ENCODE results near the gene CFAP53. TPM values are rescaled to one million over a fixed set of nuclear protein-coding genes. Genes with fewer than 3 reads are reported as not detected.
"Not testable (repeated sequence)": the region's sequence is repeated elsewhere in the genome, so short reads cannot be mapped to it uniquely, and the experiment has no call there.

Gene CFAP53
- total and polyA plus RNA-seq, 9 donors: 0.11 to 0.57 (median 0.30) TPM

- DNase-seq: no peak
Observed at GRCh38 chr18:50231621-50232020, 34.7 kb downstream of the CFAP53 start.

GRCh38 chr18:50220249-50220648 is 46.0 kb downstream of the CFAP53 start:
- not testable (repeated sequence) for H3K36me3 ChIP-seq (ENCODE audit: control insufficient read depth, insufficient read depth, low read length); H3K4me1 ChIP-seq (ENCODE audit: control insufficient read depth, insufficient read depth, low read length); H3K9me3 ChIP-seq (replicated peaks; ENCODE audit: control insufficient read depth, low read depth, low read length); H3K4me3 ChIP-seq (ENCODE audit: low read length); H3K27me3 ChIP-seq (ENCODE audit: control insufficient read depth, insufficient read depth, low read length); H3K27ac ChIP-seq (ENCODE audit: low read length); DNase-seq
- WGBS (ENCODE audit: insufficient coverage): 85% methylated on average over 3 of the region's 4 CpGs

More at GRCh38 chr18:50231621-50232020, 34.7 kb downstream of the CFAP53 start:
- Histone ChIP-seq H3K9me3 (replicated peaks; ENCODE audit: control insufficient read depth, low read depth, low read length) (no peaks in the 10 kb centered on the region), H3K4me3 (ENCODE audit: low read length) (no peak overlapping the region), H3K36me3 (ENCODE audit: control insufficient read depth, insufficient read depth, low read length) (no peaks in the 10 kb centered on the region), H3K27me3 (ENCODE audit: control insufficient read depth, insufficient read depth, low read length) (peaks cover 8% of the 10 kb centered on the region), H3K4me1 (ENCODE audit: control insufficient read depth, insufficient read depth, low read length) (no peaks in the 10 kb centered on the region), H3K27ac (ENCODE audit: low read length) (no peak overlapping the region)
- WGBS (ENCODE audit: insufficient coverage): 34% methylated on average over 3 of the region's 4 CpGs

- DNase-seq: no peak
- peaks cover 7% of the 10 kb centered on the region for H3K27me3 ChIP-seq (ENCODE audit: control insufficient read depth, insufficient read depth, low read length)
- H3K27ac ChIP-seq (ENCODE audit: low read length): no peak overlapping the region
- no peaks in the 10 kb centered on the region for H3K36me3 ChIP-seq (ENCODE audit: control insufficient read depth, insufficient read depth, low read length)
- H3K4me1 ChIP-seq (ENCODE audit: control insufficient read depth, insufficient read depth, low read length): no peaks in the 10 kb centered on the region
- peaks cover 2% of the 10 kb centered on the region for H3K9me3 ChIP-seq (replicated peaks; ENCODE audit: control insufficient read depth, low read depth, low read length)
- no peak overlapping the region for H3K4me3 ChIP-seq (ENCODE audit: low read length)
- 34% methylated on average over 3 of the region's 7 CpGs for WGBS (ENCODE audit: insufficient coverage)
Observed at GRCh38 chr18:50218432-50219197, 47.7 kb downstream of the CFAP53 start.

- Histone ChIP-seq H3K9me3 (replicated peaks; ENCODE audit: control insufficient read depth, low read depth, low read length) (no peaks in the 10 kb centered on the region), H3K4me3 (ENCODE audit: low read length) (no peak overlapping the region), H3K36me3 (ENCODE audit: control insufficient read depth, insufficient read depth, low read length) (no peaks in the 10 kb centered on the region), H3K27me3 (ENCODE audit: control insufficient read depth, insufficient read depth, low read length) (peaks cover 8% of the 10 kb centered on the region), H3K27ac (ENCODE audit: low read length) (no peak overlapping the region), H3K4me1 (ENCODE audit: control insufficient read depth, insufficient read depth, low read length) (no peaks in the 10 kb centered on the region)
- WGBS (ENCODE audit: insufficient coverage): 100% methylated on average over 1 of the region's 4 CpGs
- no peak for DNase-seq
Observed at GRCh38 chr18:50209311-50209710, 57.0 kb downstream of the CFAP53 start.

- Histone ChIP-seq H3K9me3 (replicated peaks; ENCODE audit: control insufficient read depth, low read depth, low read length) (no peaks in the 10 kb centered on the region), H3K4me1 (ENCODE audit: control insufficient read depth, insufficient read depth, low read length) (no peaks in the 10 kb centered on the region), H3K4me3 (ENCODE audit: low read length) (no peak overlapping the region), H3K27ac (ENCODE audit: low read length) (no peak overlapping the region), H3K27me3 (ENCODE audit: control insufficient read depth, insufficient read depth, low read length) (peaks cover 22% of the 10 kb centered on the region), H3K36me3 (ENCODE audit: control insufficient read depth, insufficient read depth, low read length) (no peaks in the 10 kb centered on the region)
- DNase-seq: no peak
- WGBS (ENCODE audit: insufficient coverage): 56% methylated on average over 1 of the region's 1 CpG
Observed at GRCh38 chr18:50207722-50208121, 58.6 kb downstream of the CFAP53 start.

- Histone ChIP-seq H3K4me1 (ENCODE audit: control insufficient read depth, insufficient read depth, low read length) (no peaks in the 10 kb centered on the region), H3K27ac (ENCODE audit: low read length) (no peak overlapping the region), H3K4me3 (ENCODE audit: low read length) (no peak overlapping the region), H3K9me3 (replicated peaks; ENCODE audit: control insufficient read depth, low read depth, low read length) (no peaks in the 10 kb centered on the region), H3K27me3 (ENCODE audit: control insufficient read depth, insufficient read depth, low read length) (peaks cover 30% of the 10 kb centered on the region), H3K36me3 (ENCODE audit: control insufficient read depth, insufficient read depth, low read length) (no peaks in the 10 kb centered on the region)
- WGBS (ENCODE audit: insufficient coverage): 1% methylated on average over 11 of the region's 24 CpGs
- peak; percentile 44 for DNase-seq
Observed at GRCh38 chr18:50203801-50204604, 62.3 kb downstream of the CFAP53 start.

GRCh38 chr18:50201476-50202018 is 64.7 kb downstream of the CFAP53 start:
- no peaks in the 10 kb centered on the region for H3K9me3 ChIP-seq (replicated peaks; ENCODE audit: control insufficient read depth, low read depth, low read length)
- no peaks in the 10 kb centered on the region for H3K36me3 ChIP-seq (ENCODE audit: control insufficient read depth, insufficient read depth, low read length)
- no peak for DNase-seq
- no peak overlapping the region for H3K27ac ChIP-seq (ENCODE audit: low read length)
- no CpG with 5 or more reads among the region's 1 CpG for WGBS (ENCODE audit: insufficient coverage)
- peaks cover 39% of the 10 kb centered on the region for H3K27me3 ChIP-seq (ENCODE audit: control insufficient read depth, insufficient read depth, low read length)
- H3K4me1 ChIP-seq (ENCODE audit: control insufficient read depth, insufficient read depth, low read length): no peaks in the 10 kb centered on the region
- no peak overlapping the region for H3K4me3 ChIP-seq (ENCODE audit: low read length)

- peaks cover 5% of the 10 kb centered on the region for H3K4me1 ChIP-seq (ENCODE audit: control insufficient read depth, insufficient read depth, low read length)
- no peak overlapping the region for H3K27ac ChIP-seq (ENCODE audit: low read length)
- 13% methylated on average over 1 of the region's 1 CpG for WGBS (ENCODE audit: insufficient coverage)
Observed at GRCh38 chr18:50199921-50200320, 66.4 kb downstream of the CFAP53 start.

GRCh38 chr18:50199346-50199855 is 66.9 kb downstream of the CFAP53 start:
- Histone ChIP-seq H3K27me3 (ENCODE audit: control insufficient read depth, insufficient read depth, low read length) (peaks cover 50% of the 10 kb centered on the region), H3K36me3 (ENCODE audit: control insufficient read depth, insufficient read depth, low read length) (no peaks in the 10 kb centered on the region), H3K27ac (ENCODE audit: low read length) (no peak overlapping the region), H3K4me3 (ENCODE audit: low read length) (no peak overlapping the region), H3K4me1 (ENCODE audit: control insufficient read depth, insufficient read depth, low read length) (peaks cover 5% of the 10 kb centered on the region), H3K9me3 (replicated peaks; ENCODE audit: control insufficient read depth, low read depth, low read length) (no peaks in the 10 kb centered on the region)
- peak; percentile 82 for DNase-seq
- WGBS (ENCODE audit: insufficient coverage): no CpG with 5 or more reads among the region's 5 CpGs

More at GRCh38 chr18:50199921-50200320, 66.4 kb downstream of the CFAP53 start:
- DNase-seq: peak; percentile 84
- Histone ChIP-seq H3K36me3 (ENCODE audit: control insufficient read depth, insufficient read depth, low read length) (no peaks in the 10 kb centered on the region), H3K9me3 (replicated peaks; ENCODE audit: control insufficient read depth, low read depth, low read length) (no peaks in the 10 kb centered on the region), H3K27me3 (ENCODE audit: control insufficient read depth, insufficient read depth, low read length) (peaks cover 51% of the 10 kb centered on the region), H3K4me3 (ENCODE audit: low read length) (no peak overlapping the region)

- Histone ChIP-seq H3K9me3 (replicated peaks; ENCODE audit: control insufficient read depth, low read depth, low read length) (no peaks in the 10 kb centered on the region), H3K27me3 (ENCODE audit: control insufficient read depth, insufficient read depth, low read length) (peaks cover 55% of the 10 kb centered on the region), H3K36me3 (ENCODE audit: control insufficient read depth, insufficient read depth, low read length) (no peaks in the 10 kb centered on the region), H3K4me3 (ENCODE audit: low read length) (no peak overlapping the region), H3K4me1 (ENCODE audit: control insufficient read depth, insufficient read depth, low read length) (peaks cover 15% of the 10 kb centered on the region), H3K27ac (ENCODE audit: low read length) (no peak overlapping the region)
- WGBS (ENCODE audit: insufficient coverage): 100% methylated on average over 1 of the region's 3 CpGs
- no peak for DNase-seq
Observed at GRCh38 chr18:50196261-50196660, 70.0 kb downstream of the CFAP53 start.
